ENCODE data around the gene CERS6. TPM values are rescaled to one million over a fixed set of nuclear protein-coding genes. Genes with fewer than 3 reads are reported as not detected.

CERS6 gene
- total RNA-seq, 1 donor from 2014 or later, result 66.5 TPM

GRCh38 chr2:168712053-168712452, 256.0 kb downstream of the CERS6 start:
- peak overlapping the region; percentile 5 for H3K27ac Mint-ChIP-seq
- peaks cover 12% of the 10 kb centered on the region for H3K9me3 Mint-ChIP-seq
- H3K36me3 Mint-ChIP-seq, result peaks cover 19% of the 10 kb centered on the region
- TF ChIP-seq, protein P1, sequence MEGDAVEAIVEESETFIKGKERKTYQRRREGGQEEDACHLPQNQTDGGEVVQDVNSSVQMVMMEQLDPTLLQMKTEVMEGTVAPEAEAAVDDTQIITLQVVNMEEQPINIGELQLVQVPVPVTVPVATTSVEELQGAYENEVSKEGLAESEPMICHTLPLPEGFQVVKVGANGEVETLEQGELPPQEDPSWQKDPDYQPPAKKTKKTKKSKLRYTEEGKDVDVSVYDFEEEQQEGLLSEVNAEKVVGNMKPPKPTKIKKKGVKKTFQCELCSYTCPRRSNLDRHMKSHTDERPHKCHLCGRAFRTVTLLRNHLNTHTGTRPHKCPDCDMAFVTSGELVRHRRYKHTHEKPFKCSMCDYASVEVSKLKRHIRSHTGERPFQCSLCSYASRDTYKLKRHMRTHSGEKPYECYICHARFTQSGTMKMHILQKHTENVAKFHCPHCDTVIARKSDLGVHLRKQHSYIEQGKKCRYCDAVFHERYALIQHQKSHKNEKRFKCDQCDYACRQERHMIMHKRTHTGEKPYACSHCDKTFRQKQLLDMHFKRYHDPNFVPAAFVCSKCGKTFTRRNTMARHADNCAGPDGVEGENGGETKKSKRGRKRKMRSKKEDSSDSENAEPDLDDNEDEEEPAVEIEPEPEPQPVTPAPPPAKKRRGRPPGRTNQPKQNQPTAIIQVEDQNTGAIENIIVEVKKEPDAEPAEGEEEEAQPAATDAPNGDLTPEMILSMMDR (IDR thresholded peaks at IDR 0.05; ENCODE audit: unreplicated experiment), result no peak
- H3K4me3 Mint-ChIP-seq, result no peak overlapping the region
- H3K27me3 Mint-ChIP-seq (ENCODE audit: low read depth), result no peaks in the 10 kb centered on the region
- peaks cover 19% of the 10 kb centered on the region for H3K4me1 Mint-ChIP-seq
- no peak for DNase-seq (ENCODE audit: low spot score in 2 of 2, unreplicated experiment in 2 of 2)

- Mint-ChIP-seq H3K27ac (peak overlapping the region; percentile 33), H3K9me3 (peaks cover 12% of the 10 kb centered on the region), H3K4me3 (no peak overlapping the region)
These were observed 257.3 kb downstream of the CERS6 start for GRCh38 chr2:168713325-168713724.

DNA sequence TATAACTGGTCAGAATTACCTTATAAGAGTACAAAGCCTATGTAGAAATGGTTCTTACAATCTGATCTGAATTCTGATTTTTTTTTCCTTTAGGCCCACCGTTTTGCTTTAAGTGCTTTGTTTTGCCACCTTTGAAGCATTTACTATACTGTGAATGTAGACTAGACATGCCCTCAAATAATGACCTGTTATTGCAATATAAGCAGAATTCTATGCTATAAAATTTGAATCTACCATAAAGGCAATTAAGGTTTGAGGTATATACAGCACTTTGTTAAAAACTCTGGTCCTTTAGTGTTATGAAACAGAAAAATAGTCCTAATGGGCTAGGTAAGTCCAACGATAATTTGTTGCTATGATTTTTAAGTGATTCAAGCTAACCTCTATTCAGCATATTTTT, 259.8 kb downstream of the CERS6 start:
- Mint-ChIP-seq H3K27ac (no peak overlapping the region), H3K4me3 (no peak overlapping the region), H3K36me3 (peaks cover 39% of the 10 kb centered on the region), H3K9me3 (peaks cover 15% of the 10 kb centered on the region), H3K27me3 (ENCODE audit: low read depth) (no peaks in the 10 kb centered on the region), H3K4me1 (peaks cover 19% of the 10 kb centered on the region)
- DNase-seq (ENCODE audit: low spot score in 2 of 2, unreplicated experiment in 2 of 2), result no peak
- TF ChIP-seq, protein P1 (IDR thresholded peaks at IDR 0.05; ENCODE audit: unreplicated experiment), result no peak

More at GRCh38 chr2:168713325-168713724, 257.3 kb downstream of the CERS6 start:
- TF ChIP-seq, protein P1 (IDR thresholded peaks at IDR 0.05; ENCODE audit: unreplicated experiment), result no peak
- H3K4me1 Mint-ChIP-seq, result peaks cover 25% of the 10 kb centered on the region
- H3K36me3 Mint-ChIP-seq, result peaks cover 22% of the 10 kb centered on the region
- DNase-seq (ENCODE audit: low spot score in 2 of 2, unreplicated experiment in 2 of 2), result no peak
- H3K27me3 Mint-ChIP-seq (ENCODE audit: low read depth), result no peaks in the 10 kb centered on the region

DNA sequence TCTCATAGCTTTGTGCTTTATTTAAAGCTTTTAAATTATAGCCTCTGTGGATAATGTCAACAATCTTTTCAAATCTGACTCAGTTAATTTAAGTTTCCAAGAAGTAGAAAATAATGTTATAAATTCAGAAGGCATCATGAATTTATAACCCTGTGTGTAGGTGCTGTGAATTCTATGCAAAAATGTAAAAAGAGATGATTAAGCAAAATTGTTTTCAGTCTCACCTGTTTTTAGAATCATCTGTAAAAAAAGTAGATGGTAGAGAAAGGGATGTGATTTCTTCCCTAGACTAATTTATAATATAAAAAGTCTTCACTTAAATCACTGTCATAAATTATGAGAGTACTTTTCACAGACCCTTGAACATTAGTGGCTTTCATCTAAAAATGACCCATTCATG, 260.8 kb downstream of the CERS6 start:
- TF ChIP-seq, protein P1 (IDR thresholded peaks at IDR 0.05; ENCODE audit: unreplicated experiment), result no peak
- Mint-ChIP-seq H3K4me3 (no peak overlapping the region), H3K4me1 (peaks cover 18% of the 10 kb centered on the region), H3K27ac (peak overlapping the region; percentile 48), H3K9me3 (peaks cover 18% of the 10 kb centered on the region), H3K27me3 (ENCODE audit: low read depth) (no peaks in the 10 kb centered on the region), H3K36me3 (peaks cover 44% of the 10 kb centered on the region)
- no peak for DNase-seq (ENCODE audit: low spot score in 2 of 2, unreplicated experiment in 2 of 2)

GRCh38 chr2:168717790-168718502, 261.9 kb downstream of the CERS6 start:
- Mint-ChIP-seq H3K27me3 (ENCODE audit: low read depth) (no peaks in the 10 kb centered on the region), H3K9me3 (peaks cover 18% of the 10 kb centered on the region), H3K4me3 (no peak overlapping the region), H3K4me1 (peaks cover 27% of the 10 kb centered on the region), H3K27ac (no peak overlapping the region), H3K36me3 (peaks cover 54% of the 10 kb centered on the region)
- DNase-seq (ENCODE audit: low spot score in 2 of 2, unreplicated experiment in 2 of 2), result no peak
- TF ChIP-seq, protein P1 (IDR thresholded peaks at IDR 0.05; ENCODE audit: unreplicated experiment), result no peak
